ENCODE data around the gene RPS4Y1.

- TF ChIP-seq CTCF (IDR thresholded peaks at IDR 0.05) (no peak), EP300 (IDR thresholded peaks at IDR 0.05) (no peak), POLR2A (IDR thresholded peaks at IDR 0.05; ENCODE audit: low read depth) (no peak), POLR2AphosphoS5 (IDR thresholded peaks at IDR 0.05) (no peak)
Measured at GRCh38 chrY:2797991-2798390, 43.4 kb upstream of the RPS4Y1 start.

Measured in esophagus muscularis mucosa (tissue), 4 donors.